OCI-LY7 (cell line): Measurements from ENCODE around the gene SCNN1B.

Source experiments
- CTCF ChIP-seq: fragments of 200-600 bp; sonication (generic); conservative IDR thresholded peaks from 2 replicates; pipeline ENCODE4 v1.5.1; 2014; ENCODE audit warnings: mild to moderate bottlenecking, antibody characterized with exemption, low read length, moderate library complexity, mixed read lengths
- EZH2phosphoT487 ChIP-seq: fragments of 200-600 bp; sonication (generic); IDR thresholded peaks from 2 replicates; pipeline ENCODE4 v1.6.1; 2018; ENCODE audit warnings: low read depth, borderline replicate concordance, mild to moderate bottlenecking, mixed run types, antibody characterized with exemption, low read length, moderate library complexity, mixed read lengths

DNA sequence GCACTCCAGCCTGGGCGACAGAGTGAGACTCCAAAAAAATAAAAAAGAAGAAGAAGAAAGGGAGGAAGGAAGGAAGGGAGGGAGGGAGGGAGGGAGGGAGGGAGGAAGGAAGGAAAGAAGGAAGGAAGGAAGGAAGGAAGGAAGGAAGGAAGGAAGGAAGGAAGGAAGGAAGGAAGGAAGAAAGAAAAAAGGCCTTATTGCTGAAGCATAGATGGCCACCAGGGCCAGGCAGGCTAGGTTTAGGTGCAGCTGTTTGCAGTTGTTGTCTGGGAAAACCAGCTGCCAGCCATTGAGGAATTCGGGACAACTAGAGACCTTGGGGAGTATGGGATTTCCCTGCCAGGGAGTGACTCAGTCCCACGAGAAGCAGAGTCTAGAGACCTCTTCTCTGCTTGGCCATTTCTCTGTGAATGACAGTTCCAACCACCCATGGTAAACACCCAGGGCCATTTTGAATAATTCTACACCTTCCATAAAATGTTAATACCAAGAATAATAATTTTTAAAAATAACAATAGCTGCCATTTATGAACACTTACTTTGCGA, 31.0 kb downstream of the SCNN1B start:
- TF ChIP-seq CTCF (no peak), EZH2phosphoT487 (no peak)
